Stimulated activated CD4-positive, alpha-beta T cell treated with anti-CD3 and anti-CD28 coated beads, Interleukin-4, amount 100 ng/mL, for 4 hours (primary cell): ENCODE results near the gene DGKA.
"Not testable (repeated sequence)": the region's sequence is repeated elsewhere in the genome, so short reads cannot be mapped to it uniquely, and the experiment has no call there.

ENCODE experiments used
- DNase-seq, 2 experiments: peaks; one replicate each; pipeline ENCODE4 v3.0.0-alpha.2; 2020

Gene DGKA

GRCh38 chr12:55999999-56000540 lies 69.1 kb downstream of the DGKA start:
- DNase-seq, result not testable (repeated sequence)

GRCh38 chr12:56001487-56002100 lies 70.6 kb downstream of the DGKA start:
- DNase-seq, result no peak

- not testable (repeated sequence) for DNase-seq
Observed at GRCh38 chr12:56003376-56003775, 72.4 kb downstream of the DGKA start.
